Measurements from ENCODE around the gene RPP14. TPM values are rescaled to one million over a fixed set of nuclear protein-coding genes. Genes with fewer than 3 reads are reported as not detected.

RPP14 gene
- total RNA-seq, 1 experiment from 2014 or later = 22.4 TPM

DNA sequence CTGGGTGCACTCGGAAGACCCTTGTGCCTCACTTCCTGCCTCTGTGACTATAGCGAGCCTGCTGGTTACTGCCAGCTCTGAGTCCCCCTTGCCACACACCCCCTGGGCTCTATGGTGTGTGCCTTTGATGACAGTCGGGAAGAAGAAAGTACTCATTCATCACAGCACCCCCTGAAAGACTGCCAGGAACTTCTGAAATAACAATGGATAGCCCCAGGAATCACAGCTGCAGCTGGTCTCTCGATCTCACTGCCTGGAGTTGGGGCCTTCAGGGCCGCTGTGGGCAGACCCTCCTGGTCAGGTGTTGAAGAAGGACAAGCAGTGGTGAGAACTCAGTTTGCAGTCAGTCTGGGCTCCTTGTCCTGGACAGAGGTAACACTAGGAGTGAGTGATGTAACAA, 9.8 kb upstream of the RPP14 start:
- no peak for ATAC-seq
- no peaks in the 10 kb centered on the region for H3K79me2 ChIP-seq (ENCODE audit: insufficient read depth, low read length)
- ChIA-PET POLR2A (interaction anchor here (1.5 kb wide), 1 partner anchor 10 kb away, joined by 6 read pairs; the partner anchor contains the start of genes HTD2 and RPP14), CTCF (interaction anchor here (8.2 kb wide), 1 partner anchor 108 kb away, joined by 116 read pairs; no protein-coding TSS in a partner anchor), RAD21 (ENCODE audit: low non-redundant PET in 1 of 2, low total read pairs in 2 of 2, uncharacterized antibody in 2 of 2, unreplicated experiment in 2 of 2) (no interaction called here)
- no peak overlapping the region for H3K27ac ChIP-seq (ENCODE audit: low read depth, low read length)
- no TSS peak for BruUV-seq (replicated peaks)
- H4K20me1 ChIP-seq (ENCODE audit: insufficient read depth) = no peaks in the 10 kb centered on the region
- H3K9ac ChIP-seq (ENCODE audit: low read length) = no peak overlapping the region
- H2AFZ ChIP-seq (ENCODE audit: low read depth, low read length, poor library complexity, severe bottlenecking) = no peak overlapping the region
- no peaks in the 10 kb centered on the region for H3K27me3 ChIP-seq (ENCODE audit: insufficient read depth, low read length)
- H3K4me1 ChIP-seq (ENCODE audit: control insufficient read depth in 1 of 2, insufficient read depth in 2 of 2, low read length in 2 of 2) = no peaks in the 10 kb centered on the region
- no peaks in the 10 kb centered on the region for H3K9me3 ChIP-seq (ENCODE audit: control insufficient read depth in 1 of 2, insufficient read depth in 1 of 2, low read depth in 1 of 2, low read length in 2 of 2)
- H3K36me3 ChIP-seq (ENCODE audit: control insufficient read depth in 1 of 2, insufficient read depth in 2 of 2, low read length in 2 of 2) = no peaks in the 10 kb centered on the region
- H3K9me2 ChIP-seq (ENCODE audit: insufficient read depth) = no peaks in the 10 kb centered on the region
- H3K4me3 ChIP-seq (replicated peaks in 1 of 2; ENCODE audit: low read depth in 1 of 2, low read length in 2 of 2) = no peak overlapping the region
- TF ChIP-seq, protein P1, sequence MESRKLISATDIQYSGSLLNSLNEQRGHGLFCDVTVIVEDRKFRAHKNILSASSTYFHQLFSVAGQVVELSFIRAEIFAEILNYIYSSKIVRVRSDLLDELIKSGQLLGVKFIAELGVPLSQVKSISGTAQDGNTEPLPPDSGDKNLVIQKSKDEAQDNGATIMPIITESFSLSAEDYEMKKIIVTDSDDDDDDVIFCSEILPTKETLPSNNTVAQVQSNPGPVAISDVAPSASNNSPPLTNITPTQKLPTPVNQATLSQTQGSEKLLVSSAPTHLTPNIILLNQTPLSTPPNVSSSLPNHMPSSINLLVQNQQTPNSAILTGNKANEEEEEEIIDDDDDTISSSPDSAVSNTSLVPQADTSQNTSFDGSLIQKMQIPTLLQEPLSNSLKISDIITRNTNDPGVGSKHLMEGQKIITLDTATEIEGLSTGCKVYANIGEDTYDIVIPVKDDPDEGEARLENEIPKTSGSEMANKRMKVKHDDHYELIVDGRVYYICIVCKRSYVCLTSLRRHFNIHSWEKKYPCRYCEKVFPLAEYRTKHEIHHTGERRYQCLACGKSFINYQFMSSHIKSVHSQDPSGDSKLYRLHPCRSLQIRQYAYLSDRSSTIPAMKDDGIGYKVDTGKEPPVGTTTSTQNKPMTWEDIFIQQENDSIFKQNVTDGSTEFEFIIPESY (IDR thresholded peaks at IDR 0.05; ENCODE audit: extremely low read depth, insufficient replicate concordance, low read length) = no peak
- TF ChIP-seq, protein P2, sequence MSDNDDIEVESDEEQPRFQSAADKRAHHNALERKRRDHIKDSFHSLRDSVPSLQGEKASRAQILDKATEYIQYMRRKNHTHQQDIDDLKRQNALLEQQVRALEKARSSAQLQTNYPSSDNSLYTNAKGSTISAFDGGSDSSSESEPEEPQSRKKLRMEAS (IDR thresholded peaks at IDR 0.05) = no peak
- TF ChIP-seq, protein P3, sequence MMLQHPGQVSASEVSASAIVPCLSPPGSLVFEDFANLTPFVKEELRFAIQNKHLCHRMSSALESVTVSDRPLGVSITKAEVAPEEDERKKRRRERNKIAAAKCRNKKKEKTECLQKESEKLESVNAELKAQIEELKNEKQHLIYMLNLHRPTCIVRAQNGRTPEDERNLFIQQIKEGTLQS (IDR thresholded peaks at IDR 0.05) = no peak
- TF ChIP-seq FOSL1 (IDR thresholded peaks at IDR 0.05; ENCODE audit: low read depth) (no peak), JUND (IDR thresholded peaks at IDR 0.05) (no peak), ZNF274 (IDR thresholded peaks at IDR 0.05; ENCODE audit: low read depth, low read length) (no peak), CEBPB (IDR thresholded peaks at IDR 0.05; ENCODE audit: low read depth) (no peak), POLR2A (IDR thresholded peaks at IDR 0.05; ENCODE audit: borderline replicate concordance, extremely low read depth, insufficient read depth, insufficient read length) (no peak)
- H3K4me2 ChIP-seq (ENCODE audit: low read length) = no peak overlapping the region
- intact Hi-C loops (cut with micrococcal nuclease) = no loop called here
- DNase-seq (ENCODE audit: low read depth, low spot score) = no peak

DNA sequence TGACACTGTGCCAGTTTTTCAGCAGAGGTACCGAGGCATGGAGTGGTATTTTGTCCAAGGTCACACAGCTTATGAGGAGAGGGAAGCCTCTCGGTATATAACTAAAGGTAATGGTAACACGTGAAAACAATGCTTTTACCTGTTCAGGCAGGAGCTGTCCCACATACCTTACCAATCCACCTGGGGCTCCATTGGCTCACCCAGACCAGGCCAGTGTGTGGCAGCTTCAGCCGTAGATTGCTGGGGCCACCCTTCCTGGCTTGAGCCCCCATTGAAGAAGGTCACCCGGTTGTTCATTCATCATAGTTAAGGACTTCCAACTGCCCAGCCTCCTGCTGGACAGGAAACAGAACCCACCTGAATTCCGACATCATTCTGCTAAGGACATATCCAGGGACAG, 9.2 kb upstream of the RPP14 start:
- CTCF ChIA-PET = interaction anchor here (8.2 kb wide), 1 partner anchor 109 kb away, joined by 116 read pairs; no protein-coding TSS in a partner anchor
- H3K9me3 ChIP-seq (ENCODE audit: control insufficient read depth in 1 of 2, insufficient read depth in 1 of 2, low read depth in 1 of 2, low read length in 2 of 2) = no peaks in the 10 kb centered on the region
- no TSS peak for BruUV-seq (replicated peaks)
- TF ChIP-seq REST (IDR thresholded peaks at IDR 0.05; ENCODE audit: low read depth) = no peak
- no peak for TF ChIP-seq RAD21 (IDR thresholded peaks at IDR 0.05; ENCODE audit: low read depth)
- no peak for TF ChIP-seq ELF1 (IDR thresholded peaks at IDR 0.05; ENCODE audit: borderline replicate concordance, low read depth)
- TF ChIP-seq CEBPB (IDR thresholded peaks at IDR 0.05; ENCODE audit: low read depth) = no peak
- no peak for TF ChIP-seq EZH2 (IDR thresholded peaks at IDR 0.05)
- TF ChIP-seq, protein P3 (IDR thresholded peaks at IDR 0.05) = no peak
- TF ChIP-seq CBX3 (IDR thresholded peaks at IDR 0.05; ENCODE audit: low read depth) = no peak
- TF ChIP-seq SRF (IDR thresholded peaks at IDR 0.05; ENCODE audit: low read depth) = no peak
- TF ChIP-seq ZNF274 (IDR thresholded peaks at IDR 0.05; ENCODE audit: low read depth, low read length) = no peak
- no peak for TF ChIP-seq POLR2AphosphoS5 (IDR thresholded peaks at IDR 0.05; ENCODE audit: low read depth, low read length)

More for the DNA sequence above, 9.2 kb upstream of the RPP14 start:
- H3K4me2 ChIP-seq (ENCODE audit: low read length) = no peak overlapping the region
- no peaks in the 10 kb centered on the region for H3K27me3 ChIP-seq (ENCODE audit: insufficient read depth, low read length)
- no peak overlapping the region for H3K9ac ChIP-seq (ENCODE audit: low read length)
- ChIA-PET RAD21 (ENCODE audit: low non-redundant PET in 1 of 2, low total read pairs in 2 of 2, uncharacterized antibody in 2 of 2, unreplicated experiment in 2 of 2) (no interaction called here), POLR2A (no interaction called here)
- H3K79me2 ChIP-seq (ENCODE audit: insufficient read depth, low read length) = no peaks in the 10 kb centered on the region
- intact Hi-C loops (cut with micrococcal nuclease) = no loop called here
- no peak overlapping the region for H3K27ac ChIP-seq (ENCODE audit: low read depth, low read length)
- H3K4me1 ChIP-seq (ENCODE audit: control insufficient read depth in 1 of 2, insufficient read depth in 2 of 2, low read length in 2 of 2) = no peaks in the 10 kb centered on the region
- H2AFZ ChIP-seq (ENCODE audit: low read depth, low read length, poor library complexity, severe bottlenecking) = no peak overlapping the region
- no peaks in the 10 kb centered on the region for H3K9me2 ChIP-seq (ENCODE audit: insufficient read depth)
- no peak for ATAC-seq
- H4K20me1 ChIP-seq (ENCODE audit: insufficient read depth) = no peaks in the 10 kb centered on the region
- no peaks in the 10 kb centered on the region for H3K36me3 ChIP-seq (ENCODE audit: control insufficient read depth in 1 of 2, insufficient read depth in 2 of 2, low read length in 2 of 2)
- no peak for DNase-seq (ENCODE audit: low read depth, low spot score)
- H3K4me3 ChIP-seq (replicated peaks in 1 of 2; ENCODE audit: low read depth in 1 of 2, low read length in 2 of 2) = no peak overlapping the region

All from HCT116 (cell line).